HCT116 (cell line): Measurements from ENCODE around the gene RINL. TPM values are rescaled to one million over a fixed set of nuclear protein-coding genes. Genes with fewer than 3 reads are reported as not detected.

ENCODE experiments used
- ATAC-seq: fragments of 200-7000 bp; cut with Tn5 transposase; 2 replicates; pipeline ENCODE4 v1.9.1; 2020; ENCODE audit warnings: mild to moderate bottlenecking, moderate library complexity
- BruUV-seq: library from RNA; stranded (reverse); fragments of 400-500 nt; replicated peaks from 2 replicates; lab custom pipeline; 2021; lab: Mats Ljungman, UMichigan
- CTCF ChIA-PET: fragments of 300-600 bp; sonication (Branson Sonifier 250); formaldehyde crosslinking; loops from one replicate; lab custom pipeline; 2021; ENCODE audit warnings: antibody characterized with exemption; lab: Charles Lee
- POLR2A ChIA-PET: fragments of 300-600, 350-600 bp; sonication (Branson Sonifier 250); formaldehyde crosslinking; loops from one replicate; lab custom pipeline; 2021; ENCODE audit warnings: antibody characterized with exemption; lab: Charles Lee
- RAD21 ChIA-PET, 2 experiments: fragments of 300-600 bp; sonication (Branson Sonifier 250); formaldehyde crosslinking; loops; one replicate each; lab custom pipeline; 2023; ENCODE audit warnings: low total read pairs in 2 of 2; ENCODE audit not compliant: uncharacterized antibody in 2 of 2, unreplicated experiment in 2 of 2, low non-redundant PET in 1 of 2; lab: Charles Lee
- DNase-seq: peaks from one replicate; pipeline ENCODE4 v3.0.0-alpha.2; 2010; ENCODE audit warnings: low read depth, low spot score
- H2AFZ ChIP-seq: fragments of 200-600 bp; shearing (Covaris generic), sonication (generic); 2 replicates; pipeline ENCODE4 v1.6.1; 2017; ENCODE audit warnings: low read depth, mixed run types, mixed read lengths, antibody characterized with exemption, low read length; ENCODE audit not compliant: poor library complexity, severe bottlenecking
- H3K27ac ChIP-seq: 2 replicates; pipeline ENCODE4 v1.5.1; 2012; ENCODE audit warnings: low read depth, low read length
- H3K27me3 ChIP-seq: fragments of 200-600 bp; sonication (generic); 2 replicates; pipeline ENCODE4 v1.6.1; 2016; ENCODE audit warnings: mixed run types, low read length, mixed read lengths; ENCODE audit not compliant: insufficient read depth
- H3K36me3 ChIP-seq, 2 experiments: fragments of 200-500 bp in 1 of 2; fragments of 200-600 bp in 1 of 2; sonication (Bioruptor generic) in 1 of 2; sonication (generic) in 1 of 2; 2 replicates each; pipeline versions ENCODE4 v1.5.1 to v1.6.1; 2014 to 2016; ENCODE audit warnings: low read length in 2 of 2, inconsistent platforms in 1 of 2, mixed read lengths in 1 of 2, mixed run types in 1 of 2; ENCODE audit not compliant: insufficient read depth in 2 of 2, control insufficient read depth in 1 of 2
- H3K4me1 ChIP-seq, 2 experiments: fragments of 200-600 bp in 1 of 2; sonication (generic) in 1 of 2; 2 replicates each; pipeline versions ENCODE4 v1.5.1 to v1.6.1; 2012 to 2017; ENCODE audit warnings: low read length in 2 of 2, inconsistent platforms in 1 of 2, mild to moderate bottlenecking in 1 of 2, mixed read lengths in 1 of 2, mixed run types in 1 of 2, moderate library complexity in 1 of 2; ENCODE audit not compliant: insufficient read depth in 2 of 2, control insufficient read depth in 1 of 2
- H3K4me2 ChIP-seq: fragments of 200-600 bp; sonication (generic); 2 replicates; pipeline ENCODE4 v1.6.1; 2017; ENCODE audit warnings: mixed run types, low read length, mixed read lengths
- H3K4me3 ChIP-seq, 2 experiments: fragments of 200-600 bp in 1 of 2; sonication (generic) in 1 of 2; replicated peaks in 1 of 2; 2 replicates each; pipeline ENCODE4 v1.5.1; 2011 to 2016; ENCODE audit warnings: low read length in 2 of 2, control low read depth in 1 of 2, low read depth in 1 of 2, mild to moderate bottlenecking in 1 of 2, mixed read lengths in 1 of 2, mixed run types in 1 of 2
- H3K79me2 ChIP-seq: fragments of 200-600 bp; sonication (generic); 2 replicates; pipeline ENCODE4 v1.6.1; 2017; ENCODE audit warnings: mild to moderate bottlenecking, mixed run types, low read length, moderate library complexity, mixed read lengths; ENCODE audit not compliant: insufficient read depth
- H3K9ac ChIP-seq: fragments of 200-600 bp; sonication (generic); 2 replicates; pipeline ENCODE4 v1.6.1; 2016; ENCODE audit warnings: low read length, mixed read lengths
- H3K9me2 ChIP-seq: fragments of 200-600 bp; sonication (generic), shearing (Covaris generic); 2 replicates; pipeline ENCODE4 v1.6.1; 2017; ENCODE audit warnings: mixed run types, mild to moderate bottlenecking, moderate library complexity; ENCODE audit not compliant: insufficient read depth
- H3K9me3 ChIP-seq, 2 experiments: fragments of 200-500 bp in 1 of 2; fragments of 200-600 bp in 1 of 2; sonication (Bioruptor generic) in 1 of 2; sonication (generic) in 1 of 2; 2 replicates each; pipeline ENCODE4 v1.6.1; 2014 to 2017; ENCODE audit warnings: low read length in 2 of 2, mixed read lengths in 2 of 2, inconsistent platforms in 1 of 2, low read depth in 1 of 2, mild to moderate bottlenecking in 1 of 2, mixed run types in 1 of 2, moderate library complexity in 1 of 2; ENCODE audit not compliant: control insufficient read depth in 1 of 2, insufficient read depth in 1 of 2
- H4K20me1 ChIP-seq: fragments of 200-600 bp; sonication (generic), shearing (Covaris generic); 2 replicates; pipeline ENCODE4 v1.6.1; 2017; ENCODE audit warnings: mixed run types, mild to moderate bottlenecking, moderate library complexity; ENCODE audit not compliant: insufficient read depth
- CBX3 ChIP-seq: IDR thresholded peaks from 2 replicates; pipeline ENCODE4 v1.6.1; 2012; ENCODE audit warnings: low read depth
- EGR1 ChIP-seq: IDR thresholded peaks from 2 replicates; pipeline ENCODE4 v1.6.1; 2012; ENCODE audit warnings: low read depth
- ELF1 ChIP-seq: IDR thresholded peaks from 2 replicates; pipeline ENCODE4 v1.6.1; 2012; ENCODE audit warnings: low read depth, borderline replicate concordance
- EZH2phosphoT487 ChIP-seq: fragments of 200-600 bp; IDR thresholded peaks from 2 replicates; pipeline ENCODE4 v1.6.1; 2018; ENCODE audit warnings: antibody characterized with exemption, borderline replicate concordance
- FOSL1 ChIP-seq: IDR thresholded peaks from 2 replicates; pipeline ENCODE4 v1.6.1; 2012; ENCODE audit warnings: low read depth
- JUND ChIP-seq: IDR thresholded peaks from 2 replicates; pipeline ENCODE4 v1.6.1; 2012
- POLR2A ChIP-seq: IDR thresholded peaks from 2 replicates; pipeline ENCODE4 v1.7.0; 2011; ENCODE audit warnings: borderline replicate concordance; ENCODE audit not compliant: insufficient read depth, insufficient read length; ENCODE audit errors: extremely low read depth
- POLR2AphosphoS5 ChIP-seq: IDR thresholded peaks from 2 replicates; pipeline ENCODE4 v1.6.1; 2011; ENCODE audit warnings: mild to moderate bottlenecking, low read depth, low read length, moderate library complexity
- RAD21 ChIP-seq: IDR thresholded peaks from 2 replicates; pipeline ENCODE4 v1.6.1; 2012; ENCODE audit warnings: low read depth, mild to moderate bottlenecking
- SIN3A ChIP-seq: IDR thresholded peaks from 2 replicates; pipeline ENCODE4 v1.6.1; 2012; ENCODE audit warnings: low read depth
- SP1 ChIP-seq: IDR thresholded peaks from 2 replicates; pipeline ENCODE4 v1.6.1; 2012; ENCODE audit warnings: low read depth
- ZFX ChIP-seq: fragments of 450-650 bp; IDR thresholded peaks from 2 replicates; pipeline ENCODE4 v1.6.1; 2017
- intact Hi-C: fragments of 100-400 bp; cut with micrococcal nuclease; formaldehyde crosslinking; loops from 2 replicates; pipeline ENCODE4 v1.10.0; 2022
- total RNA-seq: library from RNA; stranded (reverse); gene quantifications from one replicate; pipeline ENCODE4 v1.2.1, GENCODE V29; 2021; ENCODE audit not compliant: unreplicated experiment
- TF ChIP-seq, protein P1 (sequence below), 3 experiments: fragments of 200-600 bp in 1 of 3; sonication (generic) in 1 of 3; IDR thresholded peaks in 2 of 3; conservative IDR thresholded peaks in 1 of 3; 2 replicates each; pipeline ENCODE4 v1.5.1; 2012 to 2017; ENCODE audit warnings: low read depth in 2 of 3, low read length in 2 of 3, antibody characterized with exemption in 1 of 3, borderline replicate concordance in 1 of 3, control low read depth in 1 of 3, mild to moderate bottlenecking in 1 of 3, mixed read lengths in 1 of 3, mixed run types in 1 of 3, moderate library complexity in 1 of 3; ENCODE audit not compliant: insufficient read depth in 1 of 3
- TF ChIP-seq, protein P2 (sequence below): IDR thresholded peaks from 2 replicates; pipeline ENCODE4 v1.6.1; 2012
- TF ChIP-seq, protein P3 (sequence below): IDR thresholded peaks from 2 replicates; pipeline ENCODE4 v1.6.1; 2011; ENCODE audit warnings: mild to moderate bottlenecking, low read length, moderate library complexity; ENCODE audit not compliant: insufficient replicate concordance; ENCODE audit errors: extremely low read depth

RINL gene
- total RNA-seq, 1 experiment from 2014 or later = 28.6 TPM

DNA sequence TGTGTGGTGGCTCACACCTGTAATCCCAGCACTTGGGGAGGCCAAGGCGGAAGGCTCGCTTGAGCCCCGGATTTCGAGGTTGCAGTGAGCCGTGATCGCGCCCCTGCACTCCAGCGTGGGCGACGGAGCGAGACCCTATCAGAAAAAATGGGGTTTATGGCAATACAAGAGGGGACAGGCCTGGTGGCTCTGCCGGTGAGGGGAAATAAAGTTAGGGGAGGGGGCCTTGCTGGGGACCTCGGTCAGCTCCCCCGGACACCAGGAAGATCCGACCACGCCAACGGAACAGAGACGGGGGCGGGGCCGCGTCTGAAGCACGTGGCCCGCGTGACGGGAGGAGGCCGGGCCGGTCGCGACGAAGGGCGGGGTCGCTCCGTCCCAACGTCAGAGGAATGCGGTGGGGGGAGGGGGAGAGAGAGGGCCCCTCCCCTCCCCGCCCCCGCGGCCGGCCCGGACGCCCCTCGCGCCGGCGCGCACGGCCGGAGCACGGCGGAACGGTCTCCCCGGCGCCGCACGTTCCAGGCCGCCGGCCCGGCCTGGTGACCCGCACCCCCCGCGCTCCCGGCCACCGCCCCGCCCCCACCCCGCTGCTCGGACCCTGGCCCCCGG is 26.3 kb downstream of the RINL start:
- H2AFZ ChIP-seq = no peak overlapping the region
- intact Hi-C loops = loop anchor here (2.0 to 5.0 kb wide), 2 partner anchors 79 to 169 kb away; partner anchors contain the start of genes MRPS12 and SARS2
- H3K9me2 ChIP-seq = no peaks in the 10 kb centered on the region
- peak overlapping the region; percentile 77 to 84 for H3K4me3 ChIP-seq
- TF ChIP-seq EZH2phosphoT487 = no peak
- TF ChIP-seq EGR1 = peak; percentile 83
- TF ChIP-seq, protein P1, sequence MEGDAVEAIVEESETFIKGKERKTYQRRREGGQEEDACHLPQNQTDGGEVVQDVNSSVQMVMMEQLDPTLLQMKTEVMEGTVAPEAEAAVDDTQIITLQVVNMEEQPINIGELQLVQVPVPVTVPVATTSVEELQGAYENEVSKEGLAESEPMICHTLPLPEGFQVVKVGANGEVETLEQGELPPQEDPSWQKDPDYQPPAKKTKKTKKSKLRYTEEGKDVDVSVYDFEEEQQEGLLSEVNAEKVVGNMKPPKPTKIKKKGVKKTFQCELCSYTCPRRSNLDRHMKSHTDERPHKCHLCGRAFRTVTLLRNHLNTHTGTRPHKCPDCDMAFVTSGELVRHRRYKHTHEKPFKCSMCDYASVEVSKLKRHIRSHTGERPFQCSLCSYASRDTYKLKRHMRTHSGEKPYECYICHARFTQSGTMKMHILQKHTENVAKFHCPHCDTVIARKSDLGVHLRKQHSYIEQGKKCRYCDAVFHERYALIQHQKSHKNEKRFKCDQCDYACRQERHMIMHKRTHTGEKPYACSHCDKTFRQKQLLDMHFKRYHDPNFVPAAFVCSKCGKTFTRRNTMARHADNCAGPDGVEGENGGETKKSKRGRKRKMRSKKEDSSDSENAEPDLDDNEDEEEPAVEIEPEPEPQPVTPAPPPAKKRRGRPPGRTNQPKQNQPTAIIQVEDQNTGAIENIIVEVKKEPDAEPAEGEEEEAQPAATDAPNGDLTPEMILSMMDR (IDR thresholded peaks at IDR 0.05 in 2 of 3, conservative IDR thresholded peaks at IDR 0.05 in 1 of 3; ENCODE audit: borderline replicate concordance in 1 of 3, insufficient read depth in 1 of 3, low read depth in 2 of 3, low read length in 2 of 3) = no peak
- TF ChIP-seq ZFX = 0 out of 2 replicates have a peak, but pooled peaks have one; percentile 45
- no peak for TF ChIP-seq ELF1
- peak; percentile 42 for TF ChIP-seq POLR2A
- no peak for TF ChIP-seq RAD21
- TF ChIP-seq CBX3 = no peak; the same call in 1 of the 2 replicates
- TF ChIP-seq, protein P2, sequence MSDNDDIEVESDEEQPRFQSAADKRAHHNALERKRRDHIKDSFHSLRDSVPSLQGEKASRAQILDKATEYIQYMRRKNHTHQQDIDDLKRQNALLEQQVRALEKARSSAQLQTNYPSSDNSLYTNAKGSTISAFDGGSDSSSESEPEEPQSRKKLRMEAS = peak; percentile 98
- peak; percentile 78 for TF ChIP-seq SP1
- TF ChIP-seq FOSL1 = no peak
- peak; percentile 70 for TF ChIP-seq POLR2AphosphoS5
- no peak for TF ChIP-seq JUND
- TF ChIP-seq, protein P3, sequence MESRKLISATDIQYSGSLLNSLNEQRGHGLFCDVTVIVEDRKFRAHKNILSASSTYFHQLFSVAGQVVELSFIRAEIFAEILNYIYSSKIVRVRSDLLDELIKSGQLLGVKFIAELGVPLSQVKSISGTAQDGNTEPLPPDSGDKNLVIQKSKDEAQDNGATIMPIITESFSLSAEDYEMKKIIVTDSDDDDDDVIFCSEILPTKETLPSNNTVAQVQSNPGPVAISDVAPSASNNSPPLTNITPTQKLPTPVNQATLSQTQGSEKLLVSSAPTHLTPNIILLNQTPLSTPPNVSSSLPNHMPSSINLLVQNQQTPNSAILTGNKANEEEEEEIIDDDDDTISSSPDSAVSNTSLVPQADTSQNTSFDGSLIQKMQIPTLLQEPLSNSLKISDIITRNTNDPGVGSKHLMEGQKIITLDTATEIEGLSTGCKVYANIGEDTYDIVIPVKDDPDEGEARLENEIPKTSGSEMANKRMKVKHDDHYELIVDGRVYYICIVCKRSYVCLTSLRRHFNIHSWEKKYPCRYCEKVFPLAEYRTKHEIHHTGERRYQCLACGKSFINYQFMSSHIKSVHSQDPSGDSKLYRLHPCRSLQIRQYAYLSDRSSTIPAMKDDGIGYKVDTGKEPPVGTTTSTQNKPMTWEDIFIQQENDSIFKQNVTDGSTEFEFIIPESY = no peak
- TF ChIP-seq SIN3A = peak; percentile 92
- BruUV-seq = no TSS peak
- ChIA-PET RAD21 (no interaction called here), POLR2A (interaction anchor here (2.4 kb wide), 1 partner anchor 11 kb away, joined by 12 read pairs; no protein-coding TSS in a partner anchor), CTCF (interaction anchor here (1.5 kb wide), 1 partner anchor 78 kb away, joined by 6 read pairs; the partner anchor contains the start of genes MRPS12 and SARS2)
- H3K4me1 ChIP-seq = peaks cover 14 to 41% of the 10 kb centered on the region in 2 experiments
- H3K79me2 ChIP-seq = peaks cover 25% of the 10 kb centered on the region
- H4K20me1 ChIP-seq = 0 out of 2 replicates have a peak, but pooled peaks cover 4% of the 10 kb centered on the region
- no peaks in the 10 kb centered on the region for H3K9me3 ChIP-seq
- DNase-seq (peak; percentile 75), ATAC-seq (peak; percentile 20)
- peaks cover 11 to 19% of the 10 kb centered on the region in 2 experiments for H3K36me3 ChIP-seq
- H3K4me2 ChIP-seq = peak overlapping the region; percentile 99
- H3K27me3 ChIP-seq = no peaks in the 10 kb centered on the region
- peak overlapping the region; percentile 96 for H3K9ac ChIP-seq
- H3K27ac ChIP-seq = peak overlapping the region; percentile 89
